ENCODE results near the gene SLC9A8. TPM values are rescaled to one million over a fixed set of nuclear protein-coding genes. Genes with fewer than 3 reads are reported as not detected.

Gene SLC9A8
- total RNA-seq, 1 donor from 2014 or later = 65.7 TPM

GRCh38 chr20:49885558-49886332 lies 73.1 kb downstream of the SLC9A8 start:
- intact Hi-C loops (cut with micrococcal nuclease) = no loop called here
- TF ChIP-seq CTCF (IDR thresholded peaks at IDR 0.05) = no peak
- ATAC-seq (ENCODE audit: low read depth) (no peak), DNase-seq (no peak)
- Mint-ChIP-seq H3K4me3 (no peak overlapping the region), H3K4me1 (peaks cover 6% of the 10 kb centered on the region), H3K27me3 (no peaks in the 10 kb centered on the region), H3K27ac (no peak overlapping the region), H3K9me3 (no peaks in the 10 kb centered on the region), H3K36me3 (ENCODE audit: low read depth) (peaks cover 90% of the 10 kb centered on the region)
- ChIA-PET CTCF (interaction anchor here (0.6 to 4.3 kb wide), 4 partner anchors 40 to 344 kb away, joined by 3 to 15 read pairs (median 6); no protein-coding TSS in a partner anchor), POLR2A (interaction anchor here (0.6 kb wide), 1 partner anchor 41 kb away, joined by 3 read pairs; no protein-coding TSS in a partner anchor)

GRCh38 chr20:49886571-49887213 lies 74.1 kb downstream of the SLC9A8 start:
- Mint-ChIP-seq H3K4me3 (no peak overlapping the region), H3K4me1 (peaks cover 6% of the 10 kb centered on the region), H3K27me3 (no peaks in the 10 kb centered on the region), H3K9me3 (no peaks in the 10 kb centered on the region), H3K27ac (no peak overlapping the region), H3K36me3 (ENCODE audit: low read depth) (peaks cover 88% of the 10 kb centered on the region)
- ChIA-PET POLR2A (interaction anchor here (0.6 kb wide), 1 partner anchor 42 kb away, joined by 3 read pairs; no protein-coding TSS in a partner anchor), CTCF (interaction anchor here (0.6 to 4.3 kb wide), 8 partner anchors 9 to 345 kb away, joined by 3 to 15 read pairs (median 4); no protein-coding TSS in a partner anchor)
- no peak for ATAC-seq (ENCODE audit: low read depth)
- intact Hi-C loops (cut with micrococcal nuclease) = no loop called here
- DNase-seq = no peak
- TF ChIP-seq CTCF (IDR thresholded peaks at IDR 0.05) = no peak

- peaks cover 84% of the 10 kb centered on the region for H3K36me3 Mint-ChIP-seq (ENCODE audit: low read depth)
Observed at GRCh38 chr20:49887251-49888211, 74.9 kb downstream of the SLC9A8 start.

More at GRCh38 chr20:49887251-49888211, 74.9 kb downstream of the SLC9A8 start:
- no peak for ATAC-seq (ENCODE audit: low read depth)
- ChIA-PET CTCF (interaction anchor here (0.7 to 4.3 kb wide), 16 partner anchors 10 to 554 kb away, joined by 3 to 15 read pairs (median 4); no protein-coding TSS in a partner anchor), POLR2A (no interaction called here)
- H3K4me3 Mint-ChIP-seq = no peak overlapping the region
- no peak for DNase-seq
- TF ChIP-seq CTCF (IDR thresholded peaks at IDR 0.05) = no peak
- peaks cover 6% of the 10 kb centered on the region for H3K4me1 Mint-ChIP-seq
- no peaks in the 10 kb centered on the region for H3K9me3 Mint-ChIP-seq
- intact Hi-C loops (cut with micrococcal nuclease) = loop anchor here (1.0 to 2.0 kb wide), 4 partner anchors 41 to 553 kb away; no protein-coding TSS in a partner anchor
- no peaks in the 10 kb centered on the region for H3K27me3 Mint-ChIP-seq
- H3K27ac Mint-ChIP-seq = no peak overlapping the region

All from activated B cell treated with CpG ODN at 0.5 μM for 24 hours (primary cell).